ENCODE data around the gene SOX10. TPM values are rescaled to one million over a fixed set of nuclear protein-coding genes. Genes with fewer than 3 reads are reported as not detected.
A peak's percentile ranks its signal among the peaks of the same experiment; 100 is the strongest.

Gene SOX10
- total and polyA plus RNA-seq, 3 donors from 2014 or later: 5.0 to 6.1 (median 5.4) TPM

DNA sequence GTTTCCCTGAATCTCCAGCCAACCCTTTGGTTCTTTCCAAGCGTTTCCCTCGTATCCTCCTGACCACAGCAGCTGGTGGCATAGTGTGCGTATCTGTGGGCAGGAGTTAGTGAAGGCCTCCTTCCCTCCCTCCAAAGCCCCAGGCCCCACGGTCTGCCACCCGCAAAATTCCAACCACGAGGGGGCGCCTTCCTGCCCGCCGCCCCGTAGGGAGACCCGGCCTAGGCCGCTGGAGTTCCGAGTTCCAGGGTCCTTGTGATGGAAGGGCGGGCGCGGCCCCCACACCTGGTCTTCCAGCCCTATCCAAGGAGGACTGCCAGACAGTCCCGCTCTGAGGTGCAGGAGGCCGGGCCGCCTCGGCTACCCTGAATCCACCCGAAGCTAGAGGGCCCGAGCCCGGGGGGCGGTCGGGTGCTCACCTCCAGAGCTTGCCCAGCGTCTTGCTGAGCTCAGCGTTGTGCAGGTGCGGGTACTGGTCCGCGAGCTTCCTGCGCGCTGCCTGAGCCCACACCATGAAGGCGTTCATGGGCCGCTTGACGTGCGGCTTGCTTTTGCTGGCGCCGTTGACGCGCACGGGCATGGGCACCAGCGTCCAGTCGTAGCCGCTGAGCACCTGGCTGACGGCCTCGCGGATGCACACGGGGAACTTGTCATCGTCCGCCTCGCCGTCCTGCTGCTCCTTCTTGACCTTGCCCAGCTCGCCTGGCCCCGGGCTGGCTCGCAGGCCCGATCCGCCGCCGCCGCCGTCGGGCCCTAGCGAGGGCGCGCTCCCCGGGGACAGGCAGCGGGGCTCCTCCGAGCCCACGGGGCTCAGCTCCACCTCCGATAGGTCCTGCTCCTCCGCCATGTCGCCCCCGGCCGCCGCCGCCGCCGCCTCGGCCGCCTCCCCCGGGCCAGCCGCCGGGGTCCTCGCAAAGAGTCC lies 1.2 kb downstream of the SOX10 start:
- peak; percentile 47 for DNase-seq
- Histone ChIP-seq H3K4me3 (peak overlapping the region; percentile 39 to 47), H3K27me3 (no peaks in the 10 kb centered on the region)

GRCh38 chr22:37982151-37982785 lies 2.1 kb downstream of the SOX10 start:
- Histone ChIP-seq H3K36me3 (ENCODE audit: low read depth, missing control alignments) (no peaks in the 10 kb centered on the region), H3K27me3 (no peaks in the 10 kb centered on the region), H3K9me3 (no peaks in the 10 kb centered on the region), H3K4me1 (peaks cover 10% of the 10 kb centered on the region), H3K27ac (no peak overlapping the region), H3K4me3 (no peak overlapping the region)
- intact Hi-C loops (cut with DNase I; ENCODE audit: low total_unique reads): no loop called here
- 66 to 69% methylated on average over 5 to 8 of the region's 8 CpGs for WGBS, 2 donors
- no peak for DNase-seq
- TF ChIP-seq CTCF (IDR thresholded peaks at IDR 0.05) (no peak), POLR2A (IDR thresholded peaks at IDR 0.05) (no peak)

More for the DNA sequence above, 1.2 kb downstream of the SOX10 start:
- intact Hi-C loops (cut with DNase I; ENCODE audit: low total_unique reads): no loop called here
- Histone ChIP-seq H3K27ac (no peak overlapping the region), H3K9me3 (no peaks in the 10 kb centered on the region), H3K4me1 (peaks cover 10% of the 10 kb centered on the region), H3K36me3 (ENCODE audit: low read depth, missing control alignments) (no peaks in the 10 kb centered on the region)
- 53 to 58% methylated on average over 17 to 79 of the region's 84 CpGs for WGBS, 2 donors
- no peak for TF ChIP-seq POLR2A (IDR thresholded peaks at IDR 0.05)
- peak in 2 of 3 experiments; percentile 8 to 37 for TF ChIP-seq CTCF (IDR thresholded peaks at IDR 0.05)

DNA sequence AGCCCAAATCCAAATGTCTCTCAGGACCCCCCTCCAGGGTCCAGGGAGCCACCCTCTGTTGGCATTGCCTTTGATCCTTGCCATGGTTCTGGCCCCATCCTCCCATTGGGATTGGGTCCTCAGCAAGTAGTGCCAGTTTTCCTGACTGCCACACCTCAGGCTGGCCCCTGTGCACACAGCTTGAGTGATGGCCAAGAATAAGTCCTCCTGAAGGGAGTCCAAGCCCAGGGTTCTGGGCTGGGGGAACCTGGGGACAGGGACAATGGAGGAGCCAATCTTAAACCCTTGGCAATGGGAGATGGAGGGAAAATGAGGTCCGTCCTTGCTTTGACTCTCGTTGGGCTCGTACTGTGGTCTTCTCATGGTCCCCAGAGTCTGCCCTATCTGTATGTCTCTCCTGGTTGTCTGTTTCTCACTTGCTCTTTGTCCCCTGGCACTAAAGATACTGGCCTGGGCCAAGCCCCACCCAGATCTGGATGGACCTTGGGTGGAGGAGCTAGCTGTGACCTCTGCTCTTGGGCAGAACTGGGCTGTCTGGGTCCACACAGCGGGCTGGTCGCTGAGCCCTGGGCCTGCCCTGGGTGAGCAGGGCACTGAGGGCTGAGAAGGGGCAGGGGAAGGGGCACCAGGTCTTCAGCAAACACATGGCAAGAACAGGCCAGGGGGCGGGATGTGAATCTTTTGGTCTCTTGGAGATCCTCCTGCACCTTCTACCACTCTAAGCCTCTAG lies 2.9 kb downstream of the SOX10 start:
- no peaks in the 10 kb centered on the region for H3K9me3 ChIP-seq
- peaks cover 6% of the 10 kb centered on the region for H3K4me1 ChIP-seq
- TF ChIP-seq POLR2A (IDR thresholded peaks at IDR 0.05) (no peak), CTCF (IDR thresholded peaks at IDR 0.05) (no peak)
- no peaks in the 10 kb centered on the region for H3K27me3 ChIP-seq
- 72 to 81% methylated on average over 3 to 6 of the region's 6 CpGs for WGBS, 2 donors
- H3K36me3 ChIP-seq (ENCODE audit: low read depth, missing control alignments): no peaks in the 10 kb centered on the region
- H3K4me3 ChIP-seq: no peak overlapping the region
- no peak for DNase-seq
- no peak overlapping the region for H3K27ac ChIP-seq
- intact Hi-C loops (cut with DNase I; ENCODE audit: low total_unique reads): no loop called here

- H3K36me3 ChIP-seq (ENCODE audit: low read depth, missing control alignments): no peaks in the 10 kb centered on the region
- H3K4me3 ChIP-seq: no peak overlapping the region
- TF ChIP-seq POLR2A (IDR thresholded peaks at IDR 0.05): no peak
- no peak for TF ChIP-seq CTCF (IDR thresholded peaks at IDR 0.05)
- intact Hi-C loops (cut with DNase I; ENCODE audit: low total_unique reads): no loop called here
- H3K27ac ChIP-seq: no peak overlapping the region
- 64 to 70% methylated on average over 8 of the region's 8 CpGs for WGBS, 2 donors
- no peaks in the 10 kb centered on the region for H3K4me1 ChIP-seq
- H3K9me3 ChIP-seq: no peaks in the 10 kb centered on the region
- H3K27me3 ChIP-seq: no peaks in the 10 kb centered on the region
- no peak for DNase-seq
Measured at GRCh38 chr22:37979782-37980181, 4.6 kb downstream of the SOX10 start.
